ENCODE data around the gene TKFC.

The TKFC gene, protein sequence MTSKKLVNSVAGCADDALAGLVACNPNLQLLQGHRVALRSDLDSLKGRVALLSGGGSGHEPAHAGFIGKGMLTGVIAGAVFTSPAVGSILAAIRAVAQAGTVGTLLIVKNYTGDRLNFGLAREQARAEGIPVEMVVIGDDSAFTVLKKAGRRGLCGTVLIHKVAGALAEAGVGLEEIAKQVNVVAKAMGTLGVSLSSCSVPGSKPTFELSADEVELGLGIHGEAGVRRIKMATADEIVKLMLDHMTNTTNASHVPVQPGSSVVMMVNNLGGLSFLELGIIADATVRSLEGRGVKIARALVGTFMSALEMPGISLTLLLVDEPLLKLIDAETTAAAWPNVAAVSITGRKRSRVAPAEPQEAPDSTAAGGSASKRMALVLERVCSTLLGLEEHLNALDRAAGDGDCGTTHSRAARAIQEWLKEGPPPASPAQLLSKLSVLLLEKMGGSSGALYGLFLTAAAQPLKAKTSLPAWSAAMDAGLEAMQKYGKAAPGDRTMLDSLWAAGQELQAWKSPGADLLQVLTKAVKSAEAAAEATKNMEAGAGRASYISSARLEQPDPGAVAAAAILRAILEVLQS

GRCh38 chr11:61332797-61333549 lies at the start of gene TKFC, which contains the start of gene DDB1:
TSS of gene TKFC (plus strand) at chr11:61333228. CDS start at chr11:61334729, 1,501 bp downstream.
TSS of gene DDB1 (minus strand) at chr11:61333105. CDS start at chr11:61332968, 137 bp downstream.
- peak; percentile 95 for DNase-seq

- DNase-seq, result no peak
Observed at GRCh38 chr11:61283613-61284012, 49.4 kb upstream of the TKFC start.

DNA sequence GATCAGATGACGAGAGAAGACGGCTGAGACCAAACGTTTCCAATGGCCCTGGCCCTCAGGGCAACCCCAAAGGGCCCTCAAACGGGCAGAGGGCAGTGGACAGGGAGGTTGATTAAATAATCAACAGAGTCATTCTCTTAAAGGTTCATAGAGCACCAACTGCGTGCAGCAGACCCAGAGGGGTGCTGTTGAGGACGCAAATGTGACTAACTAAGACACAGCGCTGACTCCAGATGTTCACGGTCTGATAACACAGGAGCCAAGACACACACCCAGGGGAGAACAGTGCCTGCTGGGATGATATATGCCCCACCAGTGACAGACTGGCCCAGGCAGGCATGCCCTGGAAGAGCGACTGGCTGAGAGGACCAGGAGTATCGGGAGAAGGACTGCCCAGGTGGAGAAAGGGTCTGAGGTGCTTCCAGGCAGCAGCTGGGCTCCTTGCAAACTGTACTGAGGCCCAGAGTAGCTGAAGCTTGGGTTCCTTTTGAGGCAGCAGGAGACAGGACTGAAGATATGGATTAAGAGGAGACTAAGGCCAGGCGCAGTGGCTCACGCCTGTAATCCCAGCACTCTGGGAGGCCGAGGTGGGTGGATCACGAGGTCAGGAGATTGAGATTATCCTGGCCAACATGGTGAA lies 45.6 kb upstream of the TKFC start:
- DNase-seq, result no peak

GRCh38 chr11:61290905-61291690 lies 41.9 kb upstream of the TKFC start:
- no peak for DNase-seq

DNA sequence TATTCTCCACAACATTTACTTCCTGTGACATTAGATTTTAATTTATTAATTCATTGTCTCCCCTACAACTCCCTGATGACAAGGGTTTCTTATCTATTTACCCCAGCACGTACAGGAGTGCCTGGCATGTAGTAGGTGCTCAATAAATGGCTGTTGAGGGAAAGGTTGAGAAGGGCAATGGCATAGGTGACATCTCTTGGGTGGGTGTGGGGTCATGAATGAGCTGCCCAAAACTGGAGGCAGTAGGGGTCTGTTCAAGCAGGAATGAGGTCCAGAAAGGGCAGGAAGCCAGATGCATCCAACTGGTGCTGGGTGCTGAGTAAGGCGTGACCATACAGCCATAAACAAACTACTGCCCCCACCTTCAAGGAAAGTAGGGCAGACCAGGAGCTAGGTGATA lies 40.7 kb upstream of the TKFC start:
- DNase-seq, result no peak

DNA sequence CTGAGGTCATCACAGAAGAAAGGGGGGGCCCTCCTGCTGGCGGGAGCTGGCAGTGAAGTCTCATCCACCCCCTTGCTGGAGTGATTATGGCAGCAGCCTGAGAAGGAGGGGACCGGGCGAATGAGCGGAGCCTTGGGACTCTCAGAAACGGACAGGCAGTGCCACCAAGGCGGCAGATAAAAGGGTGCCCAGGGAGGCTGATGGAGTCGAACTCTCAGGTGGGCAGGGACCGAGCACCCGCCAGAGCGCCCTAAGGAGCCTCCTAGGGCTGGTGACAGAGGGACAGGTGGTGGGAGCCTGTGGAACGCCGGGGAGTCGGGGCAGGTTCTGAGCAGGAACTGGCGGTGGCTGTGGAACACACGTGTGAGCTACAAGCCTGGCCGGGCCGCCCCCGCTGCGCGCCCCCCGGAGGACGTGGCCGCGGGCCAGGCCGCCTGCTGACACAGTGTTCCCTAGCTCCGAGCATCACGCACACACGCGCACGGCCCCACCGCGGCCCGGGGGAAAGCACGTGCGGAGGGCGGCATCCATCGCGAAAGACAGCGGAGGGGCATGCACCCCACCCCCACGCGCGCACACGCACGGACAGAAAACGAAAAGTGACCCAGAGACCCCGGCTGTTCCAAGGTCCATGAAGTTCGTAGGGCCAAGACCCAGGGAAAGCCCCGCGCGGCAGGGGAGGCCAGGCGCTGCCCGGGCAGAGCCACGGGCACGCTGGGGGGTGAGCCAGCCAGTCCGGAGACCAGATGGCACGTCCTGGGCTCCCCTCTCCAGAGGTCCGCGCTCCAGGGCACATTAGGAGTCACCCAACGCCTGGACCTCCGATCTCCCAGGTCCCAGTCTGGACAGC lies 38.9 kb upstream of the TKFC start:
- peak; percentile 42 for DNase-seq

DNA sequence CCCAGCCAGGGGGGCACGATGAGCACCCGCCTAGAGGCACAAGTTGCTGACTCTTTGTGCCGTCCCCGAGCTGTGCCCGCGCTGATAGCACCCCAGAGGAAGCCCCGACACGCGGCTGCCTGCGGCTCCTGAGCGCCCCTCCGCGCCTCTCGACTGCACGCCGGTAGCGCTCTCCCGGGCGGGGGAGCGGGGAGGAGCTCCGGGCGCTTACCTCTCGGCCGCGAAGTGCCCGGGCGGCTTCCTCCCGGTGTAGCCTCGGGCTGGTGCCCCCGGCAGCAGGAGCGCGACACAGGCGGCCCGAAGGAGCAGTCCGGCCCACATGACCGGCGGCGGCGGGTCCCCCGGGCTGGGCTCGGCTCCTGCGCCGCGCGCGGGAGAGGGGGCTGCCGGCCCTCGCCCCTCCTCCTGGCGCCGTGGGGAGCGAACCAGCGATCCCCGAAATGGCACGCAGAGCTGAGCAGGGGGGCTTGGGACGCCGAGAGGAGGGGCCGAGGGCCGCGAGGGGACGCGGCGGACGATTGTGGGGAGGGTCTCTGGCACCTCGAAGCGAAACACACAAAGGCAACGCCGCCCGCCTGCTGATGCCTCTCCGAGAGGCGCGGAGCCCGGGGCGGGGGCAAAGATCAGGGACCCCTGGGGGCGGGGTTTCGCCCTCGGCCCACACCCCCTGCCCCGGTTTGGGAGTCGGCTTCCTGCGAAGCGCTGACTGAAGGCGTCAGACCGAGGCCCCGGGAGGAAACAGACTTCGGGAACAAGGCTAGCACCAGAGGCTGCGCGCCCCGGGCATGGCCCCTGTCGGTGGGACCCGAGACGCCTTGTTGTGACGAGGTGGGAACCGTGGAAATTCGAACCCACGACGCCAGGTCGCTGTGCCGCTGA lies 38.1 kb upstream of the TKFC start, which contains the start of gene VWCE:
Gene VWCE (minus strand): TSS at position 600 of the 879 bp plus-strand sequence. CDS start 279 bp downstream, at position 321.
- DNase-seq, result peak; percentile 67

- DNase-seq, result no peak
Observed at GRCh38 chr11:61295596-61295926, 37.5 kb upstream of the TKFC start.

GRCh38 chr11:61297341-61297740 lies 35.7 kb upstream of the TKFC start:
- no peak for DNase-seq

DNA sequence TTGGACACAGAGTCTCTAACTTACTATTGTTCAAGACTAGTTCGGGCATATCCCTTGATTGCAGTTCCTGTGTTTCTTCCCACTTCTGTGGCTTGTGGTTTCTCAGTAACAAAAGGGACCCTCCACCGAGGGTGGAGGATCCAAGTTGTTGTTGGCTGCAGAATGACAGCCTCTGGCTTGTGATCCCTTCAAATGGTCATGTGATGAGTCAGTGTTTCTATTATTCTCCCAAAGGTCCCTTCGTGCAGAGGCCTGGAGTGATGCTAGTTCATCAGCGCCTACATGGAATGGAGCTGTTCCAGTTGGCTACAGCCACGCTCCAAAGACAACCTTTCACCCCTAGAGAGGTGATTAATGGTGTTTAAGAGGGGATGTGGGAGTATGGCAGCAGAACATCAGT lies 35.3 kb upstream of the TKFC start:
- DNase-seq, result no peak

DNA sequence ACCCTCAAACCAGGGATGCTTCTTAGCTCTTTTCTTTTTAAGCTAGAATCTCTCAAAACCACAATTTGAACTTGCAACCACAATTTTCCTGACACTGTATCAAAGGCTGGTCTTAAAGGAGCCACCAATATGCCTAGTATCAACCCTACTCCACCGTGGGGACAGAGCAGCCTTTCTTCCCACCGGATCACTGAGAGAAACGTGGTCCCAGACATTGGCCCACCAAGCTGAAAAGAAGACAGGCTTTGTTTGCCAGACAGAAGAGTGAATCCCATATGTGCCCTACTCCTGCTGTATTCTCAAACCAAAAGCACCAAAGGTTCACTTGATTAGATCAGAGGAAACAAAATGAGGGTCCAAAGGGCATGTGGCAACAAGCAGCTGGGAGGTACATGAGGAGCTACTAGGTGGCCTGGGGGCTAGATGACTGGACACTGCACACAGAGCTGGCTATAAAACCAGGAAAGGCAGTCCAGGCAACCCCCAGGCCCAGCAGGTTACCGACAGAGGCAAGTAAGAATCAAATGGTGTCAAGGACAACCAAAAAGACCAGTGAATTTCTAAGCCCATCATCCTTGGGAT lies 34.3 kb upstream of the TKFC start:
- no peak for DNase-seq

DNA sequence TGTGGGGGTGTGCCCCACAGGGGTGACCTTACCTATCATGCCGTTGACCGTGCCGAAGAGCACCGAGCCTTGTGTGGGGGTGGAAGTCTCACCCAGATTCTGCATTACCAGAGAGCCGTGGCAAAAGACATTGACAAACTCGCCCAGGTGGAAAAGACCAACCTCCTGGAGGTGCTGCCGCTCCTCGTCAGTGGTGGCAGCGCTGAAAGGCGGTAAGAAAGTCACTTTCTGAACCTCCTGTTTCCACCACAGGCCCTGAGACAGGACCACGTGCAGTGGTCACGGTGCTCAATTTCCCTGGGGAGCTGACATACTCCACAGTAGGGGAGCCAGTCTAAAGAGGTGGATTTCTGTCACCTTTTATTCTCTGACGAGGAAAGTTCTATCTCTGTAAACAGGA lies 30.5 kb upstream of the TKFC start:
- no peak for DNase-seq

DNA sequence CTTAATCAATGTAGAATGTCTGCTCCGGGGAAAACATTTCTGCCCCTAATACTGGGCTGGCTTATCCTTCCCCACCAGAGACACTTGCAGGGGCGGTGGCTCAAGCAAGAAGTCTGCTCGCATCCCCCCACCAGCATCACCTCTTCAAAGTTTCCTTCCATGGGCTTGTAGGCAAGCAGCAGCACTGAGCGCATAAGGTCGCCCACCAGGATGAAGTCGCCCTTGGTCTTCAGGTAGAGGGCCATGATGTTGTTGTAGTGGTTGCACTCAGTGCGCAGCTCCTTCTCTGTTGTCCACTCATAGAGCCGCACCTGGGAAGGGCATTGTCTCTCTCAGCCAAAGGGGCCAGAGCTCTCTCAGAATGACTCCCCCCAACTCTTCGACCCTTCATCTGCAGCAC lies 29.3 kb upstream of the TKFC start:
- DNase-seq, result no peak

DNA sequence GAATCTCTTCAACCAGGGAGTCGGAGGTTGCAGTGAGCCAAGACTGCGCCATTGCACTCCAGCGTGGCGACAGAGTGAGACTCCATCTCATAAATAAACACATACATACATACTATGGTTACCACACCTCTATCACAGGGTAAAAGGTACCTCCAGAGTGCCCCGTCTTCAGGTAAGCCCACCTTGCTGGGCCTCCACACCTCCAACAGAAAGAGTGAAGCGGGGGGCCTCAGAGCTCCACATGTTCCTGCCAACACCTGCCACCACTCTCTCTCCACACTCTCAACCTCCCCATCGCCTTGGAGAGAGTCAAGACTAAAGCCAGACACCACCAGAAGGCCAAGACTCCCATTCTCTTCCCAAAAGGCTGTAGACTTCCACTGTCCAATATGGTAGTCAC lies 27.6 kb upstream of the TKFC start:
- DNase-seq, result no peak

DNA sequence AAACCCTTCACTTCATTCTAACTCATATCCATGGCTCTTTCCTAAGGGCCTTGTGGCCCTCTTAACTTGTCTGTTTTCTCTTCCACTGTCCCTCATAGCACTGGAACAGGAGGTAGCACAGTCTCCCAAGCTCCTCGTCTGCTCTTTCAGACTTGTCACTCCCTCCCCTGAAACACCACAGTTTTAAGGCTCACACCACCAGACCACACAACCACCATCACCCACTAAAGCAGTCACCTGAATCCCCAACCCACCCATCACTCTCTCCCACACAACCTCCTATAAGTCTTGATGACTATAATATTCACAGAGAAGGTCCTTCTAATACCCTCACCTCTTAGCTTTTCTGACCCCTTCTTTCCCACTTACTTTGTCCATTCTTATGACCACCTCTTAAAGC lies 26.8 kb upstream of the TKFC start:
- DNase-seq, result no peak

- DNase-seq, result no peak
Observed at GRCh38 chr11:61307354-61307753, 25.7 kb upstream of the TKFC start.

DNA sequence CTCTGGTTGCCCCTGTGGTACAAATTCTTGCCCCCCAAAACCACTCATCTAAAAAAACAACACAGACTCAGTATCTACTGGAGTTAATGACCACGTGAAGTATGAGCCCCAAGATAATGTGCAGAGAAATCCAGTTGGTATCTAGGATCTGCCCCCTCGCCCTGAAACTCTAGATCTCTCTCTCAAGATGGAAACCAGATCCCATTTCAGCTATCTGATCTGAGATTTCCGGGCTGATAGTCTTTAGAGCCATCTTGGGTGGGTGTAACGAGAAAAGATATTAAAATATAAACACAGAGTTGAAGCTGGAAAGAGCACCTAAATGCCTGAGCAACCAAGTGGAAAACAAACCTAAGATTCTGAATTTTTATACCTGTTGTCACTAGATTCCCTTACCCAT lies 23.9 kb upstream of the TKFC start:
- DNase-seq, result no peak

DNA sequence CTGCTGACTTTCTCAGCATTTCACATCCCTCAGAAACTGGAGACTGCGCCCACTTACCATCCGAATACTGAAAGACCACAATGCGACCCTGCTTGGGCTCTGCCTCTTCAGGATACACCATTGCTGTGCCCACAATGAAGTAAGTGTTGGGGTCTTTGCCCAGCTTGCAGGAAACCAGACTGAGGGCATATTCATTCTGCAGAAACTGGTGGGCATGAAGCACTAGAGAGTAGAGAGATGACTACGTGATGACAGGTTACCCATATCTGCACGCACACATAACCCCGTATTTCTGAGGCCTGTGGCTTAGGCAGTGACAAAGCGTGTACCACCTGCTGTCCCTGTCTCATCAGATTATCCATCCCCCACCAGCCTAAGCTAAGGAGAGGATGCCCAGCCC lies 23.3 kb upstream of the TKFC start:
- DNase-seq, result no peak

DNA sequence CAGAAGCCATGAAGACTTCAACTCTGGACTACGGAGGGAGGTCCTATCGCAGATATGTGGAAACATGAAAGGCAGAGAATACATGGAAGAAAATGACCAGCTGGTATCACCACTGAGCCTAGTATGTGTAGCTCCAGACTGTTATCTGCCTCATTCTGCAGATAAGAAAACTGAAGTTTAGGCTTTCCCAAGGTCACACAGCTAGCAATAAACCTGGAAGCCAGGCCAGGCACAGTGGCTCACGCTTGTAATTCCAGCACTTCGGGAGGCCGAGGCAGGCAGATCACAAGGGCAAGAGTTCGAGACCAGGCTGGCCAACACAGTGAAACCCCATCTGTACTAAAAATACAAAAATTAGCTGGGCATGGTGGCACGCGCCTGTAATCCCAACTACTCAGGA lies 22.3 kb upstream of the TKFC start:
- no peak for DNase-seq

GRCh38 chr11:61315260-61315659 lies 17.8 kb upstream of the TKFC start:
- DNase-seq, result no peak
